Stomach (tissue), 4 donors: ENCODE measurements around the gene ITGB5.
"Not testable (repeated sequence)": the region's sequence is repeated elsewhere in the genome, so short reads cannot be mapped to it uniquely, and the experiment has no call there.

Source experiments
- CTCF ChIP-seq, 7 experiments: fragments of 450-650 bp in 4 of 7; fragments of 200-600 bp in 3 of 7; sonication (generic) in 3 of 7; IDR thresholded peaks; one replicate each; pipeline ENCODE4 v1.5.1; 2016 to 2019; ENCODE audit warnings: antibody characterized with exemption in 7 of 7, control low read depth in 2 of 7, mild to moderate bottlenecking in 1 of 7
- EP300 ChIP-seq: sonication (generic); formaldehyde crosslinking; IDR thresholded peaks from one replicate; pipeline ENCODE4 v1.6.1; 2017; ENCODE audit warnings: antibody characterized with exemption
- POLR2A ChIP-seq, 4 donors: fragments of 450-650 bp; IDR thresholded peaks; one replicate each; pipeline ENCODE4 v1.6.1; 2016; ENCODE audit warnings: antibody characterized with exemption in 4 of 4, control low read depth in 2 of 4, mild to moderate bottlenecking in 1 of 4, moderate library complexity in 1 of 4
- POLR2AphosphoS5 ChIP-seq, 3 donors: sonication (generic); formaldehyde crosslinking; IDR thresholded peaks; one replicate each; pipeline ENCODE4 v1.6.1; 2016; ENCODE audit warnings: antibody characterized with exemption in 3 of 3

DNA sequence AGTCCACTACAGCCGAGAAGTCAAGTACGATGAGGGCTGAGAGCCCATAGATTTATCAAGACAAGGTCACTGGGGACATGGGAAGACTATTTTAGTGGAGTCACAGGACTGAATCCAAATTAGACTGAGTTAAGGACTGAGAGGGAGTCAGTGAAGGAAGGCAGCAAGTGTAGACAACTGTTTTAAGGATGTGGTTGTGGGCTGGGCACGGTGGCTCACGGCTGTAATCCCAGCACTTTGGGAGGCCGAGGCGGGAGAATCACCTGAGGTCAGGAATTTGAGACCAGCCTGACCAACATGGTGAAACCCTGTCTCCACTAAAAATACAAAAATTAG, 104.8 kb downstream of the ITGB5 start:
- TF ChIP-seq CTCF (IDR thresholded peaks at IDR 0.05); POLR2A (IDR thresholded peaks at IDR 0.05); EP300; POLR2AphosphoS5 (IDR thresholded peaks at IDR 0.05): not testable (repeated sequence)
